Neural cell (in vitro differentiated cells): ENCODE measurements around the gene CXCL14. TPM values are rescaled to one million over a fixed set of nuclear protein-coding genes. Genes with fewer than 3 reads are reported as not detected.

Source experiments
- H2AFZ ChIP-seq: fragments of 200-600, 300-800 bp; sonication (generic), shearing (Covaris generic); 2 replicates; pipeline ENCODE4 v1.6.0; 2014; ENCODE audit warnings: low read depth, mild to moderate bottlenecking, antibody characterized with exemption, low read length, moderate library complexity
- H3F3A ChIP-seq: fragments of 200-600 bp; shearing (Covaris generic); 2 replicates; pipeline ENCODE4 v1.6.1; 2016; ENCODE audit warnings: mild to moderate bottlenecking, moderate library complexity, mixed read lengths, antibody characterized with exemption, low read length; ENCODE audit not compliant: insufficient read depth, poor library complexity, severe bottlenecking
- H3K27ac ChIP-seq: fragments of 200-600, 300-800 bp; sonication (generic), shearing (Covaris generic); 2 replicates; pipeline ENCODE4 v1.5.1; 2014; ENCODE audit warnings: mild to moderate bottlenecking, low read length, moderate library complexity
- H3K27me3 ChIP-seq: fragments of 300-800, 200-600 bp; sonication (generic), shearing (Covaris generic); 2 replicates; pipeline ENCODE4 v1.6.0; 2014; ENCODE audit warnings: mild to moderate bottlenecking, low read depth, low read length, moderate library complexity; ENCODE audit not compliant: insufficient read depth
- H3K36me3 ChIP-seq: fragments of 300-800, 200-600 bp; sonication (generic), shearing (Covaris generic); 2 replicates; pipeline ENCODE4 v1.5.1; 2014; ENCODE audit warnings: mild to moderate bottlenecking, antibody characterized with exemption, low read length, moderate library complexity; ENCODE audit not compliant: insufficient read depth
- H3K4me2 ChIP-seq: fragments of 300-800, 200-600 bp; sonication (generic), shearing (Covaris generic); 2 replicates; pipeline ENCODE4 v1.6.0; 2014; ENCODE audit warnings: mild to moderate bottlenecking, low read length
- H3K4me3 ChIP-seq: fragments of 300-800, 200-600 bp; sonication (generic), shearing (Covaris generic); 2 replicates; pipeline ENCODE4 v1.5.1; 2014; ENCODE audit warnings: mild to moderate bottlenecking, low read length, moderate library complexity
- H3K79me2 ChIP-seq: fragments of 200-600 bp; shearing (Covaris generic); replicated peaks from 2 replicates; pipeline ENCODE4 v1.6.0; 2014; ENCODE audit warnings: mild to moderate bottlenecking, low read length, moderate library complexity; ENCODE audit not compliant: insufficient read depth
- H3K9ac ChIP-seq: fragments of 300-800, 200-600 bp; sonication (generic), shearing (Covaris generic); 2 replicates; pipeline ENCODE4 v1.6.1; 2016; ENCODE audit warnings: mild to moderate bottlenecking, low read length, mixed read lengths
- H3K9me2 ChIP-seq: fragments of 200-600 bp; shearing (Covaris generic); 2 replicates; pipeline ENCODE4 v1.6.1; 2016; ENCODE audit warnings: mild to moderate bottlenecking, low read length, mixed read lengths; ENCODE audit not compliant: insufficient read depth
- H3K9me3 ChIP-seq: fragments of 200-600, 300-800 bp; sonication (generic), shearing (Covaris generic); 2 replicates; pipeline ENCODE4 v1.6.1; 2016; ENCODE audit warnings: mild to moderate bottlenecking, mixed run types, low read length, moderate library complexity, mixed read lengths
- H4K20me1 ChIP-seq: fragments of 200-600 bp; shearing (Covaris generic); 2 replicates; pipeline ENCODE4 v1.6.1; 2016; ENCODE audit warnings: mild to moderate bottlenecking, mixed run types; ENCODE audit not compliant: insufficient read depth
- CTCF ChIP-seq: fragments of 450-650 bp; IDR thresholded peaks from 2 replicates; pipeline ENCODE4 v1.5.1; 2014; ENCODE audit warnings: antibody characterized with exemption, mild to moderate bottlenecking, moderate library complexity; ENCODE audit not compliant: poor library complexity, severe bottlenecking
- EP300 ChIP-seq: fragments of 450-650 bp; conservative IDR thresholded peaks from 2 replicates; pipeline ENCODE4 v1.6.1; 2014; ENCODE audit warnings: antibody characterized with exemption, mild to moderate bottlenecking, moderate library complexity; ENCODE audit not compliant: poor library complexity, severe bottlenecking
- EZH2 ChIP-seq: fragments of 200-600, 300-800 bp; shearing (Covaris generic), sonication (generic); IDR thresholded peaks from 2 replicates; pipeline ENCODE4 v1.6.1; 2014; ENCODE audit warnings: antibody characterized with exemption, low read length, borderline replicate concordance, mild to moderate bottlenecking; ENCODE audit not compliant: insufficient read depth, poor library complexity, severe bottlenecking
- MXI1 ChIP-seq: fragments of 450-650 bp; conservative IDR thresholded peaks from 2 replicates; pipeline ENCODE4 v1.6.1; 2014; ENCODE audit warnings: antibody characterized with exemption, mild to moderate bottlenecking; ENCODE audit not compliant: poor library complexity, severe bottlenecking
- POLR2AphosphoS5 ChIP-seq: IDR thresholded peaks from 2 replicates; pipeline ENCODE4 v1.6.1; 2012
- RAD21 ChIP-seq: fragments of 450-650 bp; conservative IDR thresholded peaks from 2 replicates; pipeline ENCODE4 v1.6.1; 2014; ENCODE audit warnings: antibody characterized with exemption, mild to moderate bottlenecking, moderate library complexity
- REST ChIP-seq: IDR thresholded peaks from 2 replicates; pipeline ENCODE4 v1.6.1; 2012; ENCODE audit warnings: borderline replicate concordance
- SMC3 ChIP-seq: fragments of 450-650 bp; conservative IDR thresholded peaks from 2 replicates; pipeline ENCODE4 v1.6.1; 2014; ENCODE audit warnings: antibody characterized with exemption, mild to moderate bottlenecking, moderate library complexity; ENCODE audit not compliant: poor library complexity
- TAF1 ChIP-seq: IDR thresholded peaks from 2 replicates; pipeline ENCODE4 v1.6.1; 2012; ENCODE audit warnings: low read depth
- polyA plus RNA-seq: library from polyadenylated mRNA; depleted of rRNA; stranded (reverse); fragments of >200 nt; gene quantifications from 2 replicates; pipeline ENCODE4 v1.2.3, GENCODE V29; 2014

The CXCL14 gene
- polyA plus RNA-seq, 1 donor from 2014 or later = not detected

- H4K20me1 ChIP-seq = no peaks in the 10 kb centered on the region
- peaks cover 100% of the 10 kb centered on the region for H3K27me3 ChIP-seq
- no peak overlapping the region for H3K4me2 ChIP-seq
- TF ChIP-seq EP300 (no peak), POLR2AphosphoS5 (no peak), TAF1 (no peak), RAD21 (no peak), CTCF (no peak), EZH2 (no peak), SMC3 (no peak), REST (no peak), MXI1 (no peak)
- no peak overlapping the region for H2AFZ ChIP-seq
- no peaks in the 10 kb centered on the region for H3F3A ChIP-seq
- no peaks in the 10 kb centered on the region for H3K79me2 ChIP-seq
- H3K36me3 ChIP-seq = no peaks in the 10 kb centered on the region
- H3K27ac ChIP-seq = no peak overlapping the region
- H3K9me2 ChIP-seq = no peaks in the 10 kb centered on the region
- no peak overlapping the region for H3K9ac ChIP-seq
- H3K4me3 ChIP-seq = no peak overlapping the region
- H3K9me3 ChIP-seq = no peaks in the 10 kb centered on the region
These were observed 36.8 kb downstream of the CXCL14 start for GRCh38 chr5:135541807-135542502.

GRCh38 chr5:135539430-135540005 lies 39.3 kb downstream of the CXCL14 start:
- H3K4me3 ChIP-seq = no peak overlapping the region
- no peak overlapping the region for H3K27ac ChIP-seq
- TF ChIP-seq REST (no peak), TAF1 (no peak), EZH2 (no peak), CTCF (no peak), POLR2AphosphoS5 (no peak)
- peaks cover 100% of the 10 kb centered on the region for H3K27me3 ChIP-seq
- H3K9me3 ChIP-seq = no peaks in the 10 kb centered on the region
- H2AFZ ChIP-seq = no peak overlapping the region
- H3K4me2 ChIP-seq = no peak overlapping the region
- no peak overlapping the region for H3K9ac ChIP-seq
- H3K36me3 ChIP-seq = no peaks in the 10 kb centered on the region
- no peaks in the 10 kb centered on the region for H3K79me2 ChIP-seq
- no peaks in the 10 kb centered on the region for H4K20me1 ChIP-seq
- H3K9me2 ChIP-seq = no peaks in the 10 kb centered on the region
- H3F3A ChIP-seq = no peaks in the 10 kb centered on the region
